GM12878 (cell line): Measurements from ENCODE around the gene TSHZ3. TPM values are rescaled to one million over a fixed set of nuclear protein-coding genes. Genes with fewer than 3 reads are reported as not detected.

Source experiments
- ATAC-seq: fragments of 200-7000 bp; cut with Tn5 transposase; 3 replicates; pipeline ENCODE4 v1.9.1; 2020; ENCODE audit warnings: mild to moderate bottlenecking, moderate library complexity
- BruUV-seq: library from RNA; stranded (reverse); fragments of 400-500 nt; replicated peaks from 2 replicates; lab custom pipeline; 2021; lab: Mats Ljungman, UMichigan
- CTCF ChIA-PET: fragments of 300-600 bp; sonication (Branson Sonifier 250); formaldehyde crosslinking; extraction: SDS; loops from one replicate; lab custom pipeline; 2021; ENCODE audit warnings: inconsistent platforms; lab: Yijun Ruan, JAX
- POLR2A ChIA-PET: fragments of 350-600 bp; formaldehyde crosslinking; extraction: SDS; loops from one replicate; lab custom pipeline; 2021; ENCODE audit warnings: inconsistent platforms; lab: Charles Lee
- RAD21 ChIA-PET: fragments of 300-600 bp; sonication (Branson Sonifier 250); formaldehyde crosslinking; loops from one replicate; lab custom pipeline; 2023; ENCODE audit warnings: antibody characterized with exemption; ENCODE audit not compliant: unreplicated experiment; lab: Charles Lee
- SMC1A ChIA-PET: fragments of 300-600 bp; sonication (Branson Sonifier 250); formaldehyde crosslinking; loops from one replicate; lab custom pipeline; 2023; ENCODE audit not compliant: unreplicated experiment, uncharacterized antibody; lab: Charles Lee
- DNase-seq: peaks from one replicate; pipeline ENCODE4 v3.0.0-alpha.2; 2011; ENCODE audit warnings: low read depth, low spot score
- FAIRE-seq: peaks from 3 replicates; lab custom pipeline; 2011; peaks lifted over from hg19 to GRCh38; lab: Jason Lieb, UNC
- H2AFZ ChIP-seq: 2 replicates; pipeline ENCODE4 v1.6.0; 2011; ENCODE audit warnings: low read depth, low read length, control low read depth; ENCODE audit not compliant: control insufficient read depth
- H3K27ac ChIP-seq: 2 replicates; pipeline ENCODE4 v1.5.1; 2011; ENCODE audit warnings: control low read depth; ENCODE audit not compliant: control insufficient read depth, insufficient read depth
- H3K27me3 ChIP-seq, 2 experiments: replicated peaks in 1 of 2; 2 replicates each; pipeline versions ENCODE4 v1.6.0 to v1.6.1; 2011; ENCODE audit warnings: low read length in 1 of 2; ENCODE audit not compliant: control insufficient read depth in 2 of 2, insufficient read depth in 2 of 2
- H3K36me3 ChIP-seq, 2 experiments: 2 replicates each; pipeline ENCODE4 v1.5.1; 2011; ENCODE audit warnings: low read length in 1 of 2; ENCODE audit not compliant: control insufficient read depth in 2 of 2, insufficient read depth in 2 of 2
- H3K4me1 ChIP-seq: 2 replicates; pipeline ENCODE4 v1.6.1; 2011; ENCODE audit warnings: mild to moderate bottlenecking, low read length, moderate library complexity, mixed read lengths; ENCODE audit not compliant: control insufficient read depth, insufficient read depth
- H3K4me2 ChIP-seq: 2 replicates; pipeline ENCODE4 v1.6.0; 2011; ENCODE audit warnings: control low read depth; ENCODE audit not compliant: control insufficient read depth, insufficient read depth
- H3K4me3 ChIP-seq: fragments of 200-600 bp; sonication (generic); 2 replicates; pipeline ENCODE4 v1.5.1; 2016
- H3K79me2 ChIP-seq: 2 replicates; pipeline ENCODE4 v1.6.0; 2011; ENCODE audit warnings: low read length; ENCODE audit not compliant: control insufficient read depth, insufficient read depth
- H3K9ac ChIP-seq: 2 replicates; pipeline ENCODE4 v1.8.0; 2011; ENCODE audit warnings: low read length, control low read depth, mixed read lengths; ENCODE audit not compliant: control insufficient read depth, insufficient read depth
- H3K9me3 ChIP-seq: replicated peaks from 3 replicates; pipeline ENCODE4 v1.5.1; 2011; ENCODE audit warnings: mild to moderate bottlenecking, low read length; ENCODE audit not compliant: control insufficient read depth, insufficient read depth
- H4K20me1 ChIP-seq: 2 replicates; pipeline ENCODE4 v1.6.0; 2011; ENCODE audit not compliant: control insufficient read depth, insufficient read depth
- ATF7 ChIP-seq: fragments of 450-650 bp; IDR thresholded peaks from 2 replicates; pipeline ENCODE4 v1.6.1; 2016; ENCODE audit warnings: low read depth, mild to moderate bottlenecking
- CEBPB ChIP-seq, 2 experiments: fragments of 150-350 bp in 1 of 2; IDR thresholded peaks; 2 replicates each; pipeline ENCODE4 v1.6.1; 2012 to 2014; ENCODE audit warnings: low read depth in 2 of 2, low read length in 2 of 2, borderline replicate concordance in 1 of 2, inconsistent platforms in 1 of 2
- EED ChIP-seq: sonication (generic); IDR thresholded peaks from 2 replicates; pipeline ENCODE4 v1.6.1; 2016; ENCODE audit warnings: antibody characterized with exemption, low read depth
- IKZF1 ChIP-seq: fragments of 450-650 bp; conservative IDR thresholded peaks from 2 replicates; pipeline ENCODE4 v1.6.1; 2017; ENCODE audit warnings: antibody characterized with exemption, mild to moderate bottlenecking
- IRF4 ChIP-seq: IDR thresholded peaks from 2 replicates; pipeline ENCODE4 v1.6.1; 2011; ENCODE audit warnings: low read depth, low read length
- KLF5 ChIP-seq: fragments of 450-650 bp; IDR thresholded peaks from 2 replicates; pipeline ENCODE4 v1.6.1; 2014; ENCODE audit warnings: mild to moderate bottlenecking; ENCODE audit not compliant: partially characterized antibody
- NFYA ChIP-seq: IDR thresholded peaks from 2 replicates; pipeline ENCODE4 v1.6.1; 2011; ENCODE audit warnings: low read depth, mild to moderate bottlenecking, low read length, improper control_type of control experiment, borderline replicate concordance
- POLR2A ChIP-seq: IDR thresholded peaks from 2 replicates; pipeline ENCODE4 v1.6.1; 2011; ENCODE audit warnings: low read depth, mild to moderate bottlenecking, low read length
- ZNF384 ChIP-seq: IDR thresholded peaks from 2 replicates; pipeline ENCODE4 v1.6.1; 2012; ENCODE audit warnings: low read depth, mild to moderate bottlenecking, low read length, improper control_type of control experiment, borderline replicate concordance
- WGBS: methylation state at CpG from one replicate; pipeline ENCODE4 v1.1.6; 2016; ENCODE audit warnings: low lambda C conversion rate; ENCODE audit not compliant: insufficient replicate concordance, insufficient coverage; ENCODE audit errors: missing lambda C conversion rate; 5-methylcytosine and 5-hydroxymethylcytosine counted together
- in situ Hi-C: fragments of 300-500 bp; cut with MboI; formaldehyde crosslinking; loops from 9 replicates; pipeline ENCODE4 v1.14.3; 2018; ENCODE audit warnings: mixed read lengths
- intact Hi-C: fragments of 100-400 bp; cut with micrococcal nuclease; formaldehyde crosslinking; loops from one replicate; pipeline ENCODE4 v1.14.2; 2022; ENCODE audit not compliant: unreplicated experiment
- polyA plus RNA-seq, 11 experiments: library from polyadenylated mRNA; depleted of rRNA in 4 of 11; unstranded in 6 of 11; stranded (reverse) in 5 of 11; fragments of >200 nt; fragmentation: Nextera tagmentation in 4 of 11; fragmentation: Illumina TruSeq in 1 of 11; extraction: Ambion mirVana in 4 of 11; extraction: Trizol in 1 of 11; gene quantifications; 1 replicate in 1 of 11; 2 replicates in 10 of 11; pipeline versions ENCODE4 v1.2.1 to v1.2.3, GENCODE V29; 2011 to 2016; ENCODE audit warnings: inconsistent platforms in 2 of 11, missing spikeins in 2 of 11, low read depth in 1 of 11
- total RNA-seq, 4 experiments: library from RNA; depleted of rRNA in 3 of 4; stranded (reverse); fragments of >200 nt in 3 of 4; fragmentation: Illumina TruSeq in 1 of 4; extraction: Trizol in 1 of 4; gene quantifications; 2 replicates each; pipeline versions ENCODE4 v1.2.1 to v1.2.3, GENCODE V29; 2013 to 2021
- TF ChIP-seq, protein P1 (sequence below): fragments of 450-650 bp; IDR thresholded peaks from 2 replicates; pipeline ENCODE4 v1.6.1; 2018; ENCODE audit warnings: borderline replicate concordance, mild to moderate bottlenecking; ENCODE audit not compliant: partially characterized antibody

Gene TSHZ3
- total and polyA plus RNA-seq, 10 of the 15 experiments (the other 5 are each of a cell fraction or from before 2014, with no cell fraction given) = 0.23 TPM; not detected in 9

DNA sequence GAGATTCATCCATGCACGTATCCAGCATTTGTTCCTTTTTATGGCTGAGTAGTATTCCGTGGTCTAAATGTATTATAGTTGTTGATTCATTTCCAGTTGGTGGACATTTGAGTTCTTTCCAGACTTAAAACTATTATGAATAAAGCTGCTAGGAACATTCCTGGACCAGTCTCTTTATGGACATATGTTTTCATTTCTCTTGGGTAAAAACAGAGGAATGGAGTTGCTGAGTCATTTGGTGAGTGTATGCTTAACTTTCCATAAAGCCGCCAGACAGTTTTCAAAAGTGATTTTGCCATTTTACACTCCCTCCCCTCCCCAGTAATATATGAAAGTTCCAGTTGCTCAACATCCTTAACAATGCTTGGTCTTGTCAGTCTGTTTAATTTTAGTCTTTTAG lies 116.4 kb downstream of the TSHZ3 start:
- ChIA-PET RAD21 (no interaction called here), CTCF (no interaction called here), POLR2A (no interaction called here), SMC1A (no interaction called here)
- H3K27me3 ChIP-seq = no peaks in the 10 kb centered on the region
- no peaks in the 10 kb centered on the region for H3K36me3 ChIP-seq
- no TSS peak for BruUV-seq
- H4K20me1 ChIP-seq = no peaks in the 10 kb centered on the region
- intact Hi-C loops = no loop called here
- in situ Hi-C loops = no loop called here
- FAIRE-seq = no peak
- H3K4me3 ChIP-seq = no peak overlapping the region
- no peak overlapping the region for H3K9ac ChIP-seq
- no peak overlapping the region for H3K27ac ChIP-seq
- no peak overlapping the region for H2AFZ ChIP-seq
- no peaks in the 10 kb centered on the region for H3K4me1 ChIP-seq
- H3K9me3 ChIP-seq = no peaks in the 10 kb centered on the region
- TF ChIP-seq EED (no peak), ATF7 (no peak), IKZF1 (no peak), NFYA (no peak), IRF4 (no peak), KLF5 (no peak), CEBPB (IDR thresholded peaks at IDR 0.05; ENCODE audit: borderline replicate concordance in 1 of 2, low read depth in 2 of 2, low read length in 2 of 2) (no peak), ZNF384 (no peak), POLR2A (no peak)
- TF ChIP-seq, protein P1, sequence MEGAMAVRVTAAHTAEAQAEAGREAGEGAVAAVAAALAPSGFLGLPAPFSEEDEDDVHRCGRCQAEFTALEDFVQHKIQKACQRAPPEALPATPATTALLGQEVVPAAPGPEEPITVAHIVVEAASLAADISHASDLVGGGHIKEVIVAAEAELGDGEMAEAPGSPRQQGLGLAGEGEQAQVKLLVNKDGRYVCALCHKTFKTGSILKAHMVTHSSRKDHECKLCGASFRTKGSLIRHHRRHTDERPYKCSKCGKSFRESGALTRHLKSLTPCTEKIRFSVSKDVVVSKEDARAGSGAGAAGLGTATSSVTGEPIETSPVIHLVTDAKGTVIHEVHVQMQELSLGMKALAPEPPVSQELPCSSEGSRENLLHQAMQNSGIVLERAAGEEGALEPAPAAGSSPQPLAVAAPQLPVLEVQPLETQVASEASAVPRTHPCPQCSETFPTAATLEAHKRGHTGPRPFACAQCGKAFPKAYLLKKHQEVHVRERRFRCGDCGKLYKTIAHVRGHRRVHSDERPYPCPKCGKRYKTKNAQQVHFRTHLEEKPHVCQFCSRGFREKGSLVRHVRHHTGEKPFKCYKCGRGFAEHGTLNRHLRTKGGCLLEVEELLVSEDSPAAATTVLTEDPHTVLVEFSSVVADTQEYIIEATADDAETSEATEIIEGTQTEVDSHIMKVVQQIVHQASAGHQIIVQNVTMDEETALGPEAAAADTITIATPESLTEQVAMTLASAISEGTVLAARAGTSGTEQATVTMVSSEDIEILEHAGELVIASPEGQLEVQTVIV = no peak
- H3K4me2 ChIP-seq = no peak overlapping the region
- H3K79me2 ChIP-seq = no peaks in the 10 kb centered on the region
- no peak for ATAC-seq
- 21% methylated on average over 3 of the region's 3 CpGs for WGBS
- no peak for DNase-seq
